Measurements from ENCODE around the gene SP9.

Gene SP9

GRCh38 chr2:174334781-174335251, at the start of gene SP9:
Gene SP9 (plus strand): TSS chr2:174334954. CDS start chr2:174335093, 139 bp downstream.
- DNase-seq, result peak; percentile 52

- no peak for DNase-seq
These were observed 48.6 kb upstream of the SP9 start for GRCh38 chr2:174286172-174286571.

GRCh38 chr2:174292908-174293307, 41.8 kb upstream of the SP9 start:
- DNase-seq, result no peak

- no peak for DNase-seq
These were observed 34.6 kb upstream of the SP9 start for GRCh38 chr2:174300114-174300513.

- no peak for DNase-seq
These were observed 22.0 kb upstream of the SP9 start for GRCh38 chr2:174312581-174313234.

- DNase-seq, result no peak
These were observed 12.6 kb upstream of the SP9 start for GRCh38 chr2:174322149-174322548.

- DNase-seq, result no peak
These were observed 12.0 kb upstream of the SP9 start for GRCh38 chr2:174322746-174323145.

GRCh38 chr2:174324530-174324929, 10.2 kb upstream of the SP9 start:
- no peak for DNase-seq

- DNase-seq, result no peak
These were observed 9.2 kb upstream of the SP9 start for GRCh38 chr2:174325373-174326160.

GRCh38 chr2:174326161-174327020, 8.4 kb upstream of the SP9 start:
- DNase-seq, result no peak

- DNase-seq, result no peak
These were observed 7.5 kb upstream of the SP9 start for GRCh38 chr2:174327021-174327840.

GRCh38 chr2:174327841-174328113, 7.0 kb upstream of the SP9 start:
- DNase-seq, result no peak

GRCh38 chr2:174328114-174328960, 6.4 kb upstream of the SP9 start:
- DNase-seq, result no peak

GRCh38 chr2:174328961-174329715, 5.6 kb upstream of the SP9 start:
- no peak for DNase-seq

GRCh38 chr2:174330945-174331594, 3.7 kb upstream of the SP9 start:
- no peak for DNase-seq

GRCh38 chr2:174331595-174332216, 3.0 kb upstream of the SP9 start:
- DNase-seq, result no peak

GRCh38 chr2:174332217-174332963, 2.4 kb upstream of the SP9 start:
- no peak for DNase-seq

GRCh38 chr2:174333017-174333371, 1.8 kb upstream of the SP9 start:
- no peak for DNase-seq

Data from DMS153 (cell line).